GM18502 (cell line): Measurements from ENCODE around the gene ACADVL.
A peak's percentile ranks its signal among the peaks of the same experiment; 100 is the strongest.
"Not testable (repeated sequence)": the region's sequence is repeated elsewhere in the genome, so short reads cannot be mapped to it uniquely, and the experiment has no call there.

Source experiments
- ATAC-seq: cut with Tn5 transposase; IDR thresholded peaks from one replicate; pipeline ENCODE4 v1.9.1; 2021; ENCODE audit warnings: mild to moderate bottlenecking; ENCODE audit not compliant: unreplicated experiment, poor library complexity

Gene ACADVL

DNA sequence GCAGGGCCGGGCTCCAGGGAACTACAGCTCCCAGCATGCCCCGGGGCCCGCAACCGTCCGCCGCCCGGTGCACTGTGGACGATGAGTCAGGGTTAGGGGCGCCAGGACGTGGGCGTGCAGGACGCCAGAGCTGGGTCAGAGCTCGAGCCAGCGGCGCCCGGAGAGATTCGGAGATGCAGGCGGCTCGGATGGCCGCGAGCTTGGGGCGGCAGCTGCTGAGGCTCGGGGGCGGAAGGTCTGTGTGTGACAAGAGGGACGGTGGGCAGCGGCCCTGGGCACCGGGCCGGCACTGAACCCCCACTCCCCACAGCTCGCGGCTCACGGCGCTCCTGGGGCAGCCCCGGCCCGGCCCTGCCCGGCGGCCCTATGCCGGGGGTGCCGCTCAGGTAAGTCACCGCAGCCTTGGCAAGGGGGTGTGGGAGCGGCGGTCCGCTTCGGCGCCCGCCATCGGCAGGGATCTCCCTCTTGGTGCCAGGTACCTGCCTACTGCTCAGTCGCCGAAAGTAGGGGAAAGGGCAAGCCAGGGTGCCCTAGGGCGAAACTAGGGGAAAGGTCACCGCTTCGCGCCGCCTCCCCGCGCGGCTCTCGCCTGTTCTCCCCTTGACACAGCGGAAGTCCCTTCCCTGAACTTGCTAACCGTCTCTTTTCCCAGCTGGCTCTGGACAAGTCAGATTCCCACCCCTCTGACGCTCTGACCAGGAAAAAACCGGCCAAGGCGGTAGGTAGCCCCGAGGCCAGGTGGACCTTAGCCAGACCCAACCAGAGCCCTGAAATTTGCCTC is at the start of gene ACADVL, which contains the start of gene DLG4:
TSS of gene ACADVL (plus strand) at position 127 of the 781 bp plus-strand sequence. CDS start at position 174, 47 bp downstream.
TSS of gene DLG4 (minus strand) at position 25 of the 781 bp plus-strand sequence.
- peak; percentile 63 for ATAC-seq

DNA sequence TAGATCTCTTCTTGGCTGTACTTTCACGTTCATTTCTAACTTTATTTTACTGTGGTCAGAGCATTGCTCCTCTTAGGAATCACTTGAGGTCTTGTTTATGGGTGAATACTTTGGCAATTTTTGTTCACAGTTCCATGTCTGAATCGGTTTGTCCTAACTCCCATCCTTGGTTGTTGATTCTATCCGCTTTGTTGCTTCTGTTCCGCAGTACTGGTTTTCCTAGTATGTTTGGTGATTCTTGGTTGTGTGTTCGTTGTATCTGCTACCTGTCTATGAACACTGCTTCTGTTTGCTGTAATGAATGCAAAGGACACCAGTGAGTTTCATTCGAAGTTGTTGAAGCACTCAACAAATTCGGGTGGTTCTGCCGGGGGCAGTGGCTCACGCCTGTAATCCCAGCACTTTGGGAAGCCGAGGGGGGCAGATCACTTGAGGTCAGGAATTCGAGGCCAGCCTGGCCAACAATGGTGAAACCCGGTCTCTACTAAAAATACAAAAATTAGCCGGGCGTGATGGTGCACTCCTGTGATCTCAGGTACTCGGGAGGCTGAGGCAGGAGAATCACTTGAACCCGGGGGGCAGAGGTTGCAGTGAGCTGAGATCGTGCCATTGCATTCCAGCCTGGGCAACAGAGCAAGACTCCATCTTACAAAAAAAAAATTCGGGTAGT is 47.1 kb upstream of the ACADVL start:
- ATAC-seq, result not testable (repeated sequence)

- no peak for ATAC-seq
Measured at GRCh38 chr17:7173687-7174602, 45.8 kb upstream of the ACADVL start.

- ATAC-seq, result no peak
Measured at GRCh38 chr17:7174603-7175326, 45.0 kb upstream of the ACADVL start.

DNA sequence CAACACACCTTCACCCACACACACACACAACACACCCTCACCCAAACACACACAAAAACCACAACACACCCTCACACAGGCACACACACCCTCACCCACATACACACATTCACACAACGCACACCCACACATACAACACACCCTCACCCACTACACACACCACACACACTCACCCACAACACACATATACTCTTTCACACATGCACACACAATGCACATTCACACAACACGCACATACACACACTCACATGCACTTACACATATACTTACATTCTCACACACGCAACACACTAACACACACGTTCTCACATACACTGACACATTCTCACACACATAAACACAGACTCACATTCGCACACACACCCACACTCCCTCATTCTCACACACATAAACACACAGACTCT is 44.4 kb upstream of the ACADVL start:
- ATAC-seq, result no peak

DNA sequence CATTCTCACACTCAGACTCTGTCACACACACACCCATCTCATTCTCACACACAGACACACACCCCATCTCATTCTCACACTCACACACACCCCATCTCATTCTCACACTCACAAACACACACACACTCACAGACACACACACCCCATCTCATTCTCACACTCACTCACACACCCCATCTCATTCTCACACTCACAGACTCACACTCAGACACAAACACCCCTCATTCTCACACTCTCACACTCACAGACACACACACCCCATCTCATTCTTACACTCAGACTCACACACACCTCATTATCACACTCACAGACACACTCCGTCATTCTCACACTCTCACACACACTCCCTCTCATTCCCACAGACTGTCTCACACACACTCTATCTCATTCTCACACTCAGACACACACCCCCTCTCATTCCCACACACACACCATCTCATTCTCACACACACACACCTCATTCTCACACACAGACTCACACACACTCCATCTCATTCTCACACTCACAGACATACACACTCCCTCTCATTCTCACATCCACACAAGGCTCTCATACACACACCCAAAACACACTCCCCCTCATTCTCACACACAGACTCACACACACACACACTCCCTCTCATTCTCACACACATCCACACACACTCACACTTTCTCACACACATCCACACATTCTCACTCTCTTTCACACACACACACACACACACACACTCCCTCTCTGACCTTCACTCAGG is 43.5 kb upstream of the ACADVL start:
- ATAC-seq, result no peak

GRCh38 chr17:7176841-7177190 is 42.9 kb upstream of the ACADVL start:
- ATAC-seq, result no peak

- ATAC-seq, result no peak
Measured at GRCh38 chr17:7177191-7177953, 42.4 kb upstream of the ACADVL start.

DNA sequence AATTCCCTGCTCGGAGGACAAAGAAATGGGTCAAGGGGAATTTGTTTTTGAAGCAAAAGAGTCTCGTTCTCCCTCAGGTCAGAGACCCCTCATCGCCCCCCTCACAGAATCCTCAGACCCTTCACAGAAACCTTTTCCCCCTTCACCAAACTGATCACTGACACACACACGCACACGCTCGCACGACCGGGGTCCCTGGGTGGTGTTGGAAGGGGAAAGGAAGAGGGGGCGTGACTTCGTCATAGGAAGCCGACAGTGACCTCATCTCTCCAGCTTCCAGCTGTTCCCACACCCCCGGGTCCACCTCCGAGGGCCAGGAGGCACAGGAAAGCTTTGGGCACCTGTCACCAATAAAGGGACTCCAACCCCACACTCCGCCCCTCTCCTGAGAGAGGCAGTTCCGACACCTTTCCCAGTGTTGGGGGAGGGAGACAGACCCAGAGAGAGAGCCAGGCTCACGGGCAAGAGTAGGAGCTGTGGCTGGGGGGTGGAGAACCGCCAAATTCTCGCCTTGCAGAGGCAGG is 41.7 kb upstream of the ACADVL start:
- ATAC-seq, result no peak

- ATAC-seq, result no peak
Measured at GRCh38 chr17:7178973-7179316, 40.8 kb upstream of the ACADVL start.

- ATAC-seq, result no peak
Measured at GRCh38 chr17:7179317-7180254, 40.2 kb upstream of the ACADVL start, which contains the start of gene ASGR1. Gene ASGR1, minus strand, starts transcription at chr17:7179370. Its CDS starts 807 bp downstream, at chr17:7178563.

DNA sequence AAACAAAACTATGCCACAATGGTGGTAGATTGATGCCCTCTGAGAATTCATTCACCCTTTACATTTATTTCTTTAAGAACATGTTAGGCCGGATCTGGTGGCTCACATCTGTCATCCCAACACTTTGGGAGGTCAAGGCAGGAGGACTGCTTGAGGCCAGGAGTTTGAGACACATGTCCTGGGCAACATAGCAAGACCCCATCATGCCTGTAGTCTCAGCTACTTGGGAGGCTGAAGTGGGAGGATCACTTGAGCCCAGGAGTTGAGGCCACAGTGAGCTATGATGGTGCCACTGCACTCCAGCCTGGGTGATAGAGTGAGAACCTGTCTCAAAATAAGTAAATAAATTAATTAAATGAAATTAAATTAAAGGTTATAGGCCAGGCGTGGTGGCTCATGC is 37.6 kb upstream of the ACADVL start:
- not testable (repeated sequence) for ATAC-seq

- no peak for ATAC-seq
Measured at GRCh38 chr17:7183433-7184090, 36.2 kb upstream of the ACADVL start.

GRCh38 chr17:7184091-7184488 is 35.6 kb upstream of the ACADVL start:
- ATAC-seq, result no peak

DNA sequence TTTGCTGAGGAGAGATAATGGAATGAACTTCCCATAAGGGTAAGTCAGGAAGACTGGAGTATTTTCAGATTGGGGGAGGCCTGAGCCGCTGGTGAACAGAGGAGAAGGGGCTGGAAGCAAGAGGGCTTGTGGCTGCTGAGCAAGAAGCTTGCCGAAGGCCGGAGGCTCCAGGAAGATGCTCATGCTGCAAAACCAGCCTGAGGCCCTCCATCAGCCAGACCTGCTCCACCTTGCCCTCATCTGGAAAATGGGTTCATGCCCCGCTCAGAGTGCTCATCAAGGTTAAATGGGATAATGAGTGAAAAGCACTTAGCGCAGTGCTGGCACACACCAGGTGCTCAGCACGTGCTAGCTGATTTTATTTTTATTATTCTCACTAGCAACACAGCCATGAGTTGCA is 35.1 kb upstream of the ACADVL start:
- ATAC-seq, result no peak

- no peak for ATAC-seq
Measured at GRCh38 chr17:7186241-7186640, 33.5 kb upstream of the ACADVL start.
